ENCODE results near the gene ERC2.

- TF ChIP-seq CTCF (IDR thresholded peaks at IDR 0.05) (no peak), POLR2A (IDR thresholded peaks at IDR 0.05) (no peak)
Observed at GRCh38 chr3:56130036-56130435, 338.2 kb downstream of the ERC2 start.

Measured in ovary (tissue), 3 donors.